Measurements from ENCODE around the gene SH3GL1. TPM values are rescaled to one million over a fixed set of nuclear protein-coding genes. Genes with fewer than 3 reads are reported as not detected.
A peak's percentile ranks its signal among the peaks of the same experiment; 100 is the strongest.

SH3GL1 gene
- total RNA-seq, 1 experiment from 2014 or later: 103 TPM

DNA sequence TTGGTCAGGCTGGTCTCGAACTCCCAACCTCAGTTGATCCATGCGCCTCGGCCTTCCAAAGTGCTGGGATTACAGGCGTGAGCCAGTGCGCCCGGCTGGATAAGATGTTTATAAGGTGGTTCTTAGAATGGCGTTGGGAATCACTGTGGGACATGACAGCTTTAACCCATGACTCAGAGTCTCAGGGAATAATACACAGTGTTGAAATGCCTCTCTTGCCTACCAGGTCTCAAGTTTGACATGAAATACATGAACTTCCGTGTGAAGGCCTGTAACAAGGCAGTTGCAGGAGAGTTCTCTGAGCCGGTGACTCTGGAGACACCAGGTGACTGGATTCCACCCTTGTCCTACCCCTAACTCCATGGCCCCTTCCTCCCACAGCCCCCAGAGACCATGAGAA, 83.4 kb downstream of the SH3GL1 start:
- in situ Hi-C loops (cut with HindIII; ENCODE audit: low pct_unique_long_range_greater_than_20kb, low sequenced_read_pairs): no loop called here
- no peak for DNase-seq (ENCODE audit: low read depth)

DNA sequence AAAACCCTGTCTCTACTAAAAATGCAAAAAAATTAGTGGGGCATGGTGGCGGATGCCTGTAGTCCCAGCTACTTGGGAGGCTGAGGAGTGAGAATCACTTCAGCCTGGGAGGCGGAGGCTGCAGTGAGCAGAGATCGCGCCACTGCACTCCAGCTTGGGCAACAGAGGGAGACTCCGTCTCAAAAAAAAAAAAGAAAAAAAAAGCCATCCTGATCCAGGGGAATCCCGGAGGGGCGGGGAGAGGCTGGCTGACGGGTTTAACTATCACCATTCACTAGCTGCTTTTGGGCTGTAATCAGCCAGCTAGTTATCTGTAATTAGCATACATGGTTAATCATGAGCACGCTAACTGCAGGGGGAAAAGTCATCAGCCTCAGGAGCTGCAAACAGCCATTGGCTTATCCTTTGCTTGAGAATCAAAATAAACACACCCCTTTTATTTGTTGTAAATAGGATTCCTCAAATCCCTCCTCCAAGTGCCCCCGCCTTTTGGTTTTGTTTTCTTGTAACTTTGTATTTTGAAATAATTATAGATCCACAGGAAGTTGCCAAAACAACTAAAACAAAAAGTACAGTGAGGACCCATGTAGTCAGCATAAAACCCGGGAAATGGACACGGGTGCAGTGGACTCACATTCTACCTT, 86.4 kb downstream of the SH3GL1 start:
- DNase-seq (ENCODE audit: low read depth): peak; percentile 49
- in situ Hi-C loops (cut with HindIII; ENCODE audit: low pct_unique_long_range_greater_than_20kb, low sequenced_read_pairs): no loop called here

Other genes with a start within 250 kb of the SH3GL1 start
- gene CREB3L3, start 246.9 kb downstream of the SH3GL1 start, total RNA-seq (2014; rRNA removed; shearing (Covaris generic); ENCODE audit: low replicate concordance): not detected in 2 replicates
- 27.2 and 28.8 TPM in 2 replicates for gene SIRT6, start 218.0 kb downstream of the SH3GL1 start, total RNA-seq (2014; rRNA removed; shearing (Covaris generic); ENCODE audit: low replicate concordance)
- gene ANKRD24, start 217.9 kb downstream of the SH3GL1 start, total RNA-seq (2014; rRNA removed; shearing (Covaris generic); ENCODE audit: low replicate concordance): 0.64 and 1.9 TPM in 2 replicates
- gene EBI3, start 171.0 kb downstream of the SH3GL1 start, total RNA-seq (2014; rRNA removed; shearing (Covaris generic); ENCODE audit: low replicate concordance): 0.14 and 3.3 TPM in 2 replicates
- gene YJU2, start 153.5 kb downstream of the SH3GL1 start, total RNA-seq (2014; rRNA removed; shearing (Covaris generic); ENCODE audit: low replicate concordance): 42.0 and 46.9 TPM in 2 replicates
- gene SHD, start 121.3 kb downstream of the SH3GL1 start, total RNA-seq (2014; rRNA removed; shearing (Covaris generic); ENCODE audit: low replicate concordance): not detected in 2 replicates
- not detected in 2 replicates for gene TMIGD2, start 98.2 kb downstream of the SH3GL1 start, total RNA-seq (2014; rRNA removed; shearing (Covaris generic); ENCODE audit: low replicate concordance)
- 12.7 and 15.8 TPM in 2 replicates for gene FSD1, start 95.9 kb downstream of the SH3GL1 start, total RNA-seq (2014; rRNA removed; shearing (Covaris generic); ENCODE audit: low replicate concordance)
- 7.6 and 25.1 TPM in 2 replicates for gene STAP2, start 61.7 kb downstream of the SH3GL1 start, total RNA-seq (2014; rRNA removed; shearing (Covaris generic); ENCODE audit: low replicate concordance)
- 36.5 and 57.5 TPM in 2 replicates for gene MPND, start 57.0 kb downstream of the SH3GL1 start, total RNA-seq (2014; rRNA removed; shearing (Covaris generic); ENCODE audit: low replicate concordance)
- gene CHAF1A, start 2.1 kb upstream of the SH3GL1 start, total RNA-seq (2014; rRNA removed; shearing (Covaris generic); ENCODE audit: low replicate concordance): 45.4 and 61.0 TPM in 2 replicates
- gene UBXN6, start 57.2 kb upstream of the SH3GL1 start, total RNA-seq (2014; rRNA removed; shearing (Covaris generic); ENCODE audit: low replicate concordance): 185 and 223 TPM in 2 replicates
- 68.4 and 71.6 TPM in 2 replicates for gene HDGFL2, start 71.8 kb upstream of the SH3GL1 start, total RNA-seq (2014; rRNA removed; shearing (Covaris generic); ENCODE audit: low replicate concordance)
- gene PLIN4, start 117.9 kb upstream of the SH3GL1 start, total RNA-seq (2014; rRNA removed; shearing (Covaris generic); ENCODE audit: low replicate concordance): 0.24 TPM in 1 of 2 replicates, not detected in the other
- gene PLIN5, start 134.7 kb upstream of the SH3GL1 start, total RNA-seq (2014; rRNA removed; shearing (Covaris generic); ENCODE audit: low replicate concordance): not detected in 2 replicates
- gene LRG1, start 139.5 kb upstream of the SH3GL1 start, total RNA-seq (2014; rRNA removed; shearing (Covaris generic); ENCODE audit: low replicate concordance): not detected in 2 replicates
- 27.5 and 35.7 TPM in 2 replicates for gene SEMA6B, start 159.1 kb upstream of the SH3GL1 start, total RNA-seq (2014; rRNA removed; shearing (Covaris generic); ENCODE audit: low replicate concordance)
- 8.0 and 10.0 TPM in 2 replicates for gene TNFAIP8L1, start 239.0 kb upstream of the SH3GL1 start, total RNA-seq (2014; rRNA removed; shearing (Covaris generic); ENCODE audit: low replicate concordance)